Measurements from ENCODE around the gene SKAP1. TPM values are rescaled to one million over a fixed set of nuclear protein-coding genes. Genes with fewer than 3 reads are reported as not detected.

SKAP1 gene
- total and polyA plus RNA-seq, 2 experiments from 2014 or later: 0.27 TPM; not detected in 1

GRCh38 chr17:48385319-48385718 lies 44.7 kb downstream of the SKAP1 start:
- H3K4me1 Mint-ChIP-seq: no peaks in the 10 kb centered on the region
- Histone ChIP-seq H3K4me2 (no peak overlapping the region), H3K79me2 (replicated peaks; ENCODE audit: insufficient read depth) (no peaks in the 10 kb centered on the region), H3K4me3 (no peak overlapping the region), H3K9me2 (ENCODE audit: insufficient read depth) (no peaks in the 10 kb centered on the region), H4K20me1 (replicated peaks; ENCODE audit: insufficient read depth) (no peaks in the 10 kb centered on the region), H3K36me3 (ENCODE audit: insufficient read depth) (no peaks in the 10 kb centered on the region), H3K4me1 (ENCODE audit: insufficient read depth) (no peaks in the 10 kb centered on the region), H2AFZ (no peak overlapping the region), H3F3A (replicated peaks; ENCODE audit: low read depth) (no peaks in the 10 kb centered on the region), H3K27ac (ENCODE audit: low read depth) (no peak overlapping the region), H3K27me3 (ENCODE audit: insufficient read depth) (peaks cover 3% of the 10 kb centered on the region; the same call in 1 of the 2 replicates)
- no peaks in the 10 kb centered on the region for H3K36me3 Mint-ChIP-seq (ENCODE audit: low read depth)
- no peaks in the 10 kb centered on the region for H3K9me3 Mint-ChIP-seq
- ATAC-seq: no peak
- H3K4me3 Mint-ChIP-seq: no peak overlapping the region
- no peak overlapping the region for H3K27ac Mint-ChIP-seq
- TF ChIP-seq EZH2 (IDR thresholded peaks at IDR 0.05; ENCODE audit: low read depth, unreplicated experiment) (no peak), POLR2AphosphoS5 (IDR thresholded peaks at IDR 0.05; ENCODE audit: low read depth) (no peak), CTCF (conservative IDR thresholded peaks at IDR 0.05; ENCODE audit: low read depth in 2 of 2) (no peak), JUNB (IDR thresholded peaks at IDR 0.05; ENCODE audit: unreplicated experiment) (no peak), NANOG (IDR thresholded peaks at IDR 0.05; ENCODE audit: borderline replicate concordance) (no peak), ZNF114 (CRISPR knock-in tag; IDR thresholded peaks at IDR 0.05) (no peak), STAT1 (IDR thresholded peaks at IDR 0.05; ENCODE audit: unreplicated experiment) (no peak), EZH2phosphoT487 (IDR thresholded peaks at IDR 0.05; ENCODE audit: unreplicated experiment) (no peak), ZNF331 (CRISPR knock-in tag; IDR thresholded peaks at IDR 0.05; ENCODE audit: low read depth) (no peak), CREB1 (CRISPR knock-in tag; IDR thresholded peaks at IDR 0.05; ENCODE audit: low read depth) (no peak), ZNF462 (CRISPR knock-in tag; IDR thresholded peaks at IDR 0.05) (no peak)
- TF ChIP-seq, protein P1, sequence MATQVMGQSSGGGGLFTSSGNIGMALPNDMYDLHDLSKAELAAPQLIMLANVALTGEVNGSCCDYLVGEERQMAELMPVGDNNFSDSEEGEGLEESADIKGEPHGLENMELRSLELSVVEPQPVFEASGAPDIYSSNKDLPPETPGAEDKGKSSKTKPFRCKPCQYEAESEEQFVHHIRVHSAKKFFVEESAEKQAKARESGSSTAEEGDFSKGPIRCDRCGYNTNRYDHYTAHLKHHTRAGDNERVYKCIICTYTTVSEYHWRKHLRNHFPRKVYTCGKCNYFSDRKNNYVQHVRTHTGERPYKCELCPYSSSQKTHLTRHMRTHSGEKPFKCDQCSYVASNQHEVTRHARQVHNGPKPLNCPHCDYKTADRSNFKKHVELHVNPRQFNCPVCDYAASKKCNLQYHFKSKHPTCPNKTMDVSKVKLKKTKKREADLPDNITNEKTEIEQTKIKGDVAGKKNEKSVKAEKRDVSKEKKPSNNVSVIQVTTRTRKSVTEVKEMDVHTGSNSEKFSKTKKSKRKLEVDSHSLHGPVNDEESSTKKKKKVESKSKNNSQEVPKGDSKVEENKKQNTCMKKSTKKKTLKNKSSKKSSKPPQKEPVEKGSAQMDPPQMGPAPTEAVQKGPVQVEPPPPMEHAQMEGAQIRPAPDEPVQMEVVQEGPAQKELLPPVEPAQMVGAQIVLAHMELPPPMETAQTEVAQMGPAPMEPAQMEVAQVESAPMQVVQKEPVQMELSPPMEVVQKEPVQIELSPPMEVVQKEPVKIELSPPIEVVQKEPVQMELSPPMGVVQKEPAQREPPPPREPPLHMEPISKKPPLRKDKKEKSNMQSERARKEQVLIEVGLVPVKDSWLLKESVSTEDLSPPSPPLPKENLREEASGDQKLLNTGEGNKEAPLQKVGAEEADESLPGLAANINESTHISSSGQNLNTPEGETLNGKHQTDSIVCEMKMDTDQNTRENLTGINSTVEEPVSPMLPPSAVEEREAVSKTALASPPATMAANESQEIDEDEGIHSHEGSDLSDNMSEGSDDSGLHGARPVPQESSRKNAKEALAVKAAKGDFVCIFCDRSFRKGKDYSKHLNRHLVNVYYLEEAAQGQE (IDR thresholded peaks at IDR 0.05; ENCODE audit: unreplicated experiment): no peak
- TF ChIP-seq, protein P2, sequence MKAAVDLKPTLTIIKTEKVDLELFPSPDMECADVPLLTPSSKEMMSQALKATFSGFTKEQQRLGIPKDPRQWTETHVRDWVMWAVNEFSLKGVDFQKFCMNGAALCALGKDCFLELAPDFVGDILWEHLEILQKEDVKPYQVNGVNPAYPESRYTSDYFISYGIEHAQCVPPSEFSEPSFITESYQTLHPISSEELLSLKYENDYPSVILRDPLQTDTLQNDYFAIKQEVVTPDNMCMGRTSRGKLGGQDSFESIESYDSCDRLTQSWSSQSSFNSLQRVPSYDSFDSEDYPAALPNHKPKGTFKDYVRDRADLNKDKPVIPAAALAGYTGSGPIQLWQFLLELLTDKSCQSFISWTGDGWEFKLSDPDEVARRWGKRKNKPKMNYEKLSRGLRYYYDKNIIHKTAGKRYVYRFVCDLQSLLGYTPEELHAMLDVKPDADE (IDR thresholded peaks at IDR 0.05): no peak
- no peak for DNase-seq (ENCODE audit: low spot score)
- H3K27me3 Mint-ChIP-seq (ENCODE audit: insufficient read depth, low read depth, poor library complexity): peaks cover 2% of the 10 kb centered on the region

Measured in GM23338 (cell line).